Suprapubic skin (tissue), 4 donors: ENCODE data around the gene HSPA5.

Experiments used
- EP300 ChIP-seq: sonication (generic); formaldehyde crosslinking; IDR thresholded peaks from one replicate; pipeline ENCODE4 v1.6.1; 2017; ENCODE audit warnings: antibody characterized with exemption
- POLR2A ChIP-seq, 2 donors: fragments of 450-650 bp; IDR thresholded peaks; one replicate each; pipeline ENCODE4 v1.6.1; 2017; ENCODE audit warnings: antibody characterized with exemption in 2 of 2, mild to moderate bottlenecking in 2 of 2, moderate library complexity in 2 of 2
- POLR2AphosphoS5 ChIP-seq, 3 donors: sonication (generic); formaldehyde crosslinking; IDR thresholded peaks; one replicate each; pipeline ENCODE4 v1.6.1; 2017; ENCODE audit warnings: antibody characterized with exemption in 3 of 3
- TF ChIP-seq, protein P1 (sequence below), 2 donors: fragments of 200-600 bp in 1 of 2; fragments of 450-650 bp in 1 of 2; sonication (generic) in 1 of 2; IDR thresholded peaks; one replicate each; pipeline ENCODE4 v1.5.1; 2016 to 2019; ENCODE audit warnings: antibody characterized with exemption in 2 of 2, mild to moderate bottlenecking in 1 of 2, moderate library complexity in 1 of 2

DNA sequence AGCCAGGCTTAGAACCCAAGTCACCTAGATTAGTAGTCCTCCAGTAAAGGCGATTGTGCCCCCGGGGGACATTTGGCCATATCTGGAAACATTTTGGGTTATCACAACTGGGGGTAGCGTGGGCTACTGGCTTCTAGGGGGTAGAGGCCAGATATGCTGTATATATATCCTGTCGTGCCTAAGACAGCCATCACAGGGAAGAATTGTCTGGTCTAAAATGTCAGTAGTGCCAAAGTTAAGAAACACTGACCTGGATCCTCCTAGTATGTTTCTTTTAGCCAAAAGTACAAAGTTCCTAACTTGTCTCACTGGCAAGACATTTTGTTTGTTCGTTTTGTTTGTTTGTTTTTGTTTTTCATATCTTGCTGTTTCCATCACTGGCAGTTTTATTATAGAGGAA is 27.0 kb downstream of the HSPA5 start:
- TF ChIP-seq POLR2A (IDR thresholded peaks at IDR 0.05) = no peak
- TF ChIP-seq, protein P1, sequence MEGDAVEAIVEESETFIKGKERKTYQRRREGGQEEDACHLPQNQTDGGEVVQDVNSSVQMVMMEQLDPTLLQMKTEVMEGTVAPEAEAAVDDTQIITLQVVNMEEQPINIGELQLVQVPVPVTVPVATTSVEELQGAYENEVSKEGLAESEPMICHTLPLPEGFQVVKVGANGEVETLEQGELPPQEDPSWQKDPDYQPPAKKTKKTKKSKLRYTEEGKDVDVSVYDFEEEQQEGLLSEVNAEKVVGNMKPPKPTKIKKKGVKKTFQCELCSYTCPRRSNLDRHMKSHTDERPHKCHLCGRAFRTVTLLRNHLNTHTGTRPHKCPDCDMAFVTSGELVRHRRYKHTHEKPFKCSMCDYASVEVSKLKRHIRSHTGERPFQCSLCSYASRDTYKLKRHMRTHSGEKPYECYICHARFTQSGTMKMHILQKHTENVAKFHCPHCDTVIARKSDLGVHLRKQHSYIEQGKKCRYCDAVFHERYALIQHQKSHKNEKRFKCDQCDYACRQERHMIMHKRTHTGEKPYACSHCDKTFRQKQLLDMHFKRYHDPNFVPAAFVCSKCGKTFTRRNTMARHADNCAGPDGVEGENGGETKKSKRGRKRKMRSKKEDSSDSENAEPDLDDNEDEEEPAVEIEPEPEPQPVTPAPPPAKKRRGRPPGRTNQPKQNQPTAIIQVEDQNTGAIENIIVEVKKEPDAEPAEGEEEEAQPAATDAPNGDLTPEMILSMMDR (IDR thresholded peaks at IDR 0.05) = no peak
- TF ChIP-seq EP300 = no peak
- TF ChIP-seq POLR2AphosphoS5 (IDR thresholded peaks at IDR 0.05) = no peak
